CD4-positive, alpha-beta T cell (primary cell): Measurements from ENCODE around the gene DRC3. TPM values are rescaled to one million over a fixed set of nuclear protein-coding genes. Genes with fewer than 3 reads are reported as not detected.

Experiments
- ATAC-seq: fragments of 200-7000 bp; cut with Tn5 transposase; one replicate; pipeline ENCODE4 v1.10.0; 2022; ENCODE audit warnings: mild to moderate bottlenecking; ENCODE audit not compliant: poor library complexity
- CTCF ChIA-PET: fragments of 350-600 bp; sonication (Branson Sonifier 250); formaldehyde crosslinking; loops from one replicate; lab custom pipeline; 2021; ENCODE audit warnings: antibody characterized with exemption, inconsistent platforms; lab: Charles Lee
- POLR2A ChIA-PET: fragments of 350-600 bp; sonication (Branson Sonifier 250); formaldehyde crosslinking; loops from one replicate; lab custom pipeline; 2021; ENCODE audit warnings: antibody characterized with exemption, inconsistent platforms; lab: Charles Lee
- DNase-seq, 14 experiments: peaks; one replicate each; pipeline ENCODE4 v3.0.0-alpha.2; 2013 to 2020; ENCODE audit warnings: mixed read lengths in 2 of 14
- H3K27ac ChIP-seq, 2 donors: one replicate each; pipeline versions ENCODE4 v1.5.1 to v1.7.0; 2013; ENCODE audit warnings: low read length in 2 of 2, low read depth in 1 of 2, mild to moderate bottlenecking in 1 of 2
- H3K27me3 ChIP-seq, 2 experiments: 1 replicate in 1 of 2; 2 replicates in 1 of 2; pipeline versions ENCODE4 v1.6.1 to v1.7.0; 2013; ENCODE audit warnings: low read length in 2 of 2, control low read depth in 1 of 2, mild to moderate bottlenecking in 1 of 2, moderate library complexity in 1 of 2; ENCODE audit not compliant: insufficient read depth in 2 of 2, control insufficient read depth in 1 of 2
- H3K36me3 ChIP-seq: one replicate; pipeline ENCODE4 v1.6.1; 2013; ENCODE audit warnings: low read length, control low read depth; ENCODE audit not compliant: insufficient read depth
- H3K4me1 ChIP-seq: one replicate; pipeline ENCODE4 v1.6.1; 2013; ENCODE audit warnings: low read length, control low read depth; ENCODE audit not compliant: insufficient read depth
- H3K4me3 ChIP-seq: one replicate; pipeline ENCODE4 v1.5.1; 2013; ENCODE audit warnings: mild to moderate bottlenecking, low read length, moderate library complexity
- H3K9me3 ChIP-seq, 2 experiments: 1 replicate in 1 of 2; 2 replicates in 1 of 2; pipeline versions ENCODE4 v1.6.1 to v1.7.0; 2013; ENCODE audit warnings: low read length in 2 of 2, mild to moderate bottlenecking in 2 of 2, control low read depth in 1 of 2, moderate library complexity in 1 of 2; ENCODE audit not compliant: control insufficient read depth in 1 of 2, insufficient read depth in 1 of 2
- H3K27ac Mint-ChIP-seq: one replicate; pipeline ENCODE4 v1.8.0; 2020; ENCODE audit warnings: mixed read lengths
- H3K27me3 Mint-ChIP-seq: one replicate; pipeline ENCODE4 v1.8.0; 2021; ENCODE audit warnings: mixed read lengths
- H3K36me3 Mint-ChIP-seq: one replicate; pipeline ENCODE4 v1.8.0; 2021; ENCODE audit warnings: low read depth, mixed read lengths
- H3K4me1 Mint-ChIP-seq: one replicate; pipeline ENCODE4 v1.8.0; 2021; ENCODE audit warnings: low read depth, mixed read lengths
- H3K4me3 Mint-ChIP-seq: one replicate; pipeline ENCODE4 v1.8.0; 2020; ENCODE audit warnings: mild to moderate bottlenecking, mixed read lengths
- H3K9me3 Mint-ChIP-seq: one replicate; pipeline ENCODE4 v1.8.0; 2020; ENCODE audit warnings: mixed read lengths
- intact Hi-C, 2 experiments: fragments of 100-400 bp; cut with DNase I in 1 of 2; cut with micrococcal nuclease in 1 of 2; formaldehyde crosslinking; loops; one replicate each; pipeline versions ENCODE4 v1.15.1 to v1.9.0; 2023 to 2025; cut with DNase I, micrococcal nuclease
- total RNA-seq, 174 experiments: library from RNA in 2 of 174; stranded (reverse) in 2 of 174; gene quantifications; one replicate each; pipeline ENCODE4 v1.2.3 and lab custom pipeline; 2021 to 2026
- TF ChIP-seq, protein P1 (sequence below): fragments of 200-600 bp; IDR thresholded peaks from one replicate; pipeline ENCODE4 v1.8.0; 2022; ENCODE audit warnings: antibody characterized with exemption, mild to moderate bottlenecking

The DRC3 gene
- total RNA-seq, 2 experiments from 2014 or later = 0.11 TPM; not detected in 1

DNA sequence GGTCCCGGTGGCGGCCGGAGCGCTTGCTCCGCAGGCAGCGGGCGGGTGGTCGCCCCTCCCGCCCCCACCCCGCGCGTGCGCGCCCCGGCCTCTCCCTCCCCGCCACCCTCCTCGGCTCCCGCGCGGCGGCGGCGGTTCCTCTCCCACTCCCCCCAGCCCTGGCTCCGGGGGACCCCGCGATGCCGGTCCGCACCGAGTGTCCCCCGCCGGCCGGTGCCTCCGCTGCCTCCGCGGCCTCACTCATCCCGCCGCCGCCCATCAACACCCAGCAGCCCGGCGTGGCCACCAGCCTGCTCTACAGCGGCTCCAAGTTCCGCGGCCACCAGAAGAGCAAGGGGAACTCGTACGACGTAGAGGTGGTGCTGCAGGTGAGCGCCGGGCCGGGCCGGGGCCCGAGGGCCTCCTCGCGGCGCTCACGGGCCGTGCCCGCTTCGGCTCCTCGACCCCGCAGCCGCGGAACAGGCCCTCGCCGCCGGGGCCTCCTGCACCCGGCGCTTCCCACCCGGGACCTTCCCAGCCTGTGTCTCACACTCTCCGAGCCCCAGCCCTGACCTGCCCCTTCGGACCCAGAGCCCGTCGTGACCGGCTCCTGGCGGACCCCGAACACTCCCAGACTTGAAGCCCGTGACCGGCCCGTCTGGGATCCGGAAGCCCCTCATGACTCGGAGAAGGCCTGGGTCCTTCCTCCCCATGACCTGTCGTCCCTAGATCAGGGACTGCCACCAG lies 67.0 kb downstream of the DRC3 start:
- Histone ChIP-seq H3K4me3 (peak overlapping the region; percentile 93), H3K4me1 (peaks cover 34% of the 10 kb centered on the region), H3K27ac (peak overlapping the region; percentile 42 to 72), H3K27me3 (no peaks in the 10 kb centered on the region), H3K9me3 (no peaks in the 10 kb centered on the region), H3K36me3 (no peaks in the 10 kb centered on the region)
- DNase-seq (peak in 3 of 14 experiments; percentile 11 to 25 (median 17)), ATAC-seq (peak; percentile 39)
- TF ChIP-seq, protein P1, sequence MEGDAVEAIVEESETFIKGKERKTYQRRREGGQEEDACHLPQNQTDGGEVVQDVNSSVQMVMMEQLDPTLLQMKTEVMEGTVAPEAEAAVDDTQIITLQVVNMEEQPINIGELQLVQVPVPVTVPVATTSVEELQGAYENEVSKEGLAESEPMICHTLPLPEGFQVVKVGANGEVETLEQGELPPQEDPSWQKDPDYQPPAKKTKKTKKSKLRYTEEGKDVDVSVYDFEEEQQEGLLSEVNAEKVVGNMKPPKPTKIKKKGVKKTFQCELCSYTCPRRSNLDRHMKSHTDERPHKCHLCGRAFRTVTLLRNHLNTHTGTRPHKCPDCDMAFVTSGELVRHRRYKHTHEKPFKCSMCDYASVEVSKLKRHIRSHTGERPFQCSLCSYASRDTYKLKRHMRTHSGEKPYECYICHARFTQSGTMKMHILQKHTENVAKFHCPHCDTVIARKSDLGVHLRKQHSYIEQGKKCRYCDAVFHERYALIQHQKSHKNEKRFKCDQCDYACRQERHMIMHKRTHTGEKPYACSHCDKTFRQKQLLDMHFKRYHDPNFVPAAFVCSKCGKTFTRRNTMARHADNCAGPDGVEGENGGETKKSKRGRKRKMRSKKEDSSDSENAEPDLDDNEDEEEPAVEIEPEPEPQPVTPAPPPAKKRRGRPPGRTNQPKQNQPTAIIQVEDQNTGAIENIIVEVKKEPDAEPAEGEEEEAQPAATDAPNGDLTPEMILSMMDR = no peak
- ChIA-PET CTCF (no interaction called here), POLR2A (interaction anchor here (2.8 kb wide), 1 partner anchor 67 kb away, joined by 8 read pairs; the partner anchor contains the start of genes DRC3 and TOM1L2)
- Mint-ChIP-seq H3K4me3 (peak overlapping the region; percentile 100), H3K36me3 (peaks cover 11% of the 10 kb centered on the region), H3K27me3 (no peaks in the 10 kb centered on the region), H3K27ac (peak overlapping the region; percentile 91), H3K4me1 (peaks cover 54% of the 10 kb centered on the region), H3K9me3 (no peaks in the 10 kb centered on the region)
- intact Hi-C loops = loop anchor here (1.0 to 10.0 kb wide), 9 partner anchors 49 to 997 kb away; partner anchors contain the start of genes DRC3 (in 2 of the 2), TOM1L2 (in 2 of the 2), ALKBH5 (in 1 of the 2) and MED9 (in 1 of the 2)

DNA sequence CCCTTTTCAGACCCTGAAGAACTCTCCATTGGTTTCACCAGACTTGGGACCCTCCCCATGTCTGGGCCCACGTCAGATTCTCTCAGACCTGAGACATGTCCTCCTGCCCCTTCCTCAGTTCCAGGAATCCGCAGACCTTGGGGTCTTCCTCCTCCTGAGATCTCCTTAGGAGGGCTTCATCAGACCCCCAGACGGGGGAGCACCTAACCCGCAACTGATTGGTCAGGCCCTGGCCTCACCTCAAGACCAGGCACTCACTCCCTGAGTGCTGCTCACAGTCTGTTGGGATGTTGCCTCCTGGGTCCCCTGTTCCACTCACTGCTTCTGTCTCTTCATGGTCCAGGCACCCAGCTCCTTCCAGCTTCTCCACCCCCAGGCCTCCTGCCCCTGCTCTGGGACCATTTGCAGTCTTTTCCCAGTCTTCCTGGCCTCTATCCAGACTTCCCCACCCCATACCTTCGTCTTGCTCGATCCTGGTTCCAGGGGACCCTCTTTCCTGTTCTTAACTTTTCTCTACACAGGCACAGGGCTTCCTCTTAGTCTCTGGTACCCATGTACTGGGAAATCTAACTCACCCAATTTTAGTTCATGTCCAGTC lies 67.7 kb downstream of the DRC3 start:
- intact Hi-C loops = no loop called here
- ChIA-PET CTCF (no interaction called here), POLR2A (no interaction called here)
- Mint-ChIP-seq H3K9me3 (no peaks in the 10 kb centered on the region), H3K27ac (peak overlapping the region; percentile 77), H3K27me3 (no peaks in the 10 kb centered on the region), H3K4me3 (peak overlapping the region; percentile 93), H3K36me3 (peaks cover 11% of the 10 kb centered on the region), H3K4me1 (peaks cover 54% of the 10 kb centered on the region)
- DNase-seq = peak in 1 of 14 experiments; percentile 40
- Histone ChIP-seq H3K27me3 (no peaks in the 10 kb centered on the region), H3K4me1 (peaks cover 34% of the 10 kb centered on the region), H3K36me3 (peaks cover 3% of the 10 kb centered on the region), H3K9me3 (no peaks in the 10 kb centered on the region), H3K27ac (peak overlapping the region in 1 of 2 donors; percentile 72), H3K4me3 (peak overlapping the region; percentile 93)
- TF ChIP-seq, protein P1 = no peak
- no peak for ATAC-seq

DNA sequence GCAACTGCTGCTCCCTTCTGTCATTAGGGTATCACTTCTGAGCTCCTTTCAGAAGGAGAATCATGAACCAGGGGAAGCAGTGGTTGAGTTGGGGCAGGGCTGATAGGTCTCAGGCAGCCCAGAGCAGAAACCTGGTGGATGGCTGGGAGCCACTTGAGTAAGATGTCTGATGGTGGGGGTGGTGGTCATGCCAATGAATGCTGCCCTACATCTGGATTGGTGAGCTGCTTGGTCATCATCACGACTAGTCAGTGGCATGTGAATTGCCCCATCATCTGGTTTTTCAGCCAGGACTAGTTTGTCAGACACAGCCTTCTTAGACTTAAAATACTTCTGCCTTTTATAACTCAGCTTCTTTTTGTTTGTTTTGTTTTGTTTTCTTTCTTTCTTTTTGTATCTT lies 69.1 kb downstream of the DRC3 start:
- no peak for DNase-seq
- Mint-ChIP-seq H3K27ac (no peak overlapping the region), H3K4me1 (peaks cover 54% of the 10 kb centered on the region), H3K9me3 (no peaks in the 10 kb centered on the region), H3K4me3 (peak overlapping the region; percentile 93), H3K36me3 (peaks cover 12% of the 10 kb centered on the region), H3K27me3 (no peaks in the 10 kb centered on the region)
- peaks cover 8% of the 10 kb centered on the region for H3K36me3 ChIP-seq
- CTCF ChIA-PET = no interaction called here
- POLR2A ChIA-PET = no interaction called here
- no peak for ATAC-seq
- peaks cover 32% of the 10 kb centered on the region for H3K4me1 ChIP-seq
- H3K4me3 ChIP-seq = no peak overlapping the region
- H3K27me3 ChIP-seq = no peaks in the 10 kb centered on the region
- no peak overlapping the region for H3K27ac ChIP-seq
- H3K9me3 ChIP-seq = no peaks in the 10 kb centered on the region
- intact Hi-C loops = no loop called here
- TF ChIP-seq, protein P1 = no peak
